MM.1S (cell line): ENCODE measurements around the gene ARHGDIB.

ENCODE experiments used
- CTCF ChIP-seq: fragments of 300-600 bp; sonication (generic); IDR thresholded peaks from 2 replicates; pipeline ENCODE4 v1.5.1; 2016; ENCODE audit warnings: antibody characterized with exemption, low read length, mixed read lengths
- EZH2 ChIP-seq: fragments of 300-600 bp; sonication (generic); optimal IDR thresholded peaks from 2 replicates; pipeline ENCODE3; 2017; ENCODE audit warnings: low read depth, mild to moderate bottlenecking, antibody characterized with exemption, low read length, mixed read lengths

DNA sequence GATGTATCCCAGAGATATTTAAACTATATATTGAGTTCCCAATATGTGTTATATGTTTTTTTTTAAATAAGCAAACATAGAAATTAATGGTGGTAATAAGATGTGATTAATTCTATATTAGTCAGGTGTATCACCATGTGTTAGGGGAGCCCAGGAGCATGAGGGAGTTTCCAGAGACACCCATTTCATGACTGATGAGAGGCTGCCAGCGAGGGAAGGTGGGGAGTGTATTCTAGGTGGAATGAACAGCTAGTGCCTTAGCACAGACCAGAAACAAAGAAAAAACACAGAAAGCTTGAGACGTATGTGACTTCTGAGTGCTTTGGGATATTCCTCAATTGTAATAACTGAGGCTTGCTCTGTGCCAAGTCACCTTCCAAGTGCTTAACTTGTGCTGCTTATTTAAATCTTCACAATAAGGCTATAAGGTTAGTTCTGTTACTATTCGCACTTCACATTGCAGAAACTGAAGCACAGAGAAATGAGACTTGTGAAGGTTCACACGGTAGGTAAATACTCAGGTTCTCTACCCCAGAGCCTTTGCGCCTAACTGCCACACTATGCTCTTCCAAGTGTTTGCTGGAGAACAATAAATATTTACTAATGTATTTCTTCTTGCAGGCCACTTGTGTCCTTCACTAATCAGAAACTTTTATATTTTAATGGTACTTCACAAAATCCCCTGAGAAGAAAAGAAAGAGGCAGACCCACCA lies 57.9 kb downstream of the ARHGDIB start:
- TF ChIP-seq CTCF = no peak
- no peak for TF ChIP-seq EZH2
